Measurements from ENCODE around the gene DECR2. TPM values are rescaled to one million over a fixed set of nuclear protein-coding genes. Genes with fewer than 3 reads are reported as not detected.

Gene DECR2, protein sequence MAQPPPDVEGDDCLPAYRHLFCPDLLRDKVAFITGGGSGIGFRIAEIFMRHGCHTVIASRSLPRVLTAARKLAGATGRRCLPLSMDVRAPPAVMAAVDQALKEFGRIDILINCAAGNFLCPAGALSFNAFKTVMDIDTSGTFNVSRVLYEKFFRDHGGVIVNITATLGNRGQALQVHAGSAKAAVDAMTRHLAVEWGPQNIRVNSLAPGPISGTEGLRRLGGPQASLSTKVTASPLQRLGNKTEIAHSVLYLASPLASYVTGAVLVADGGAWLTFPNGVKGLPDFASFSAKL
- 15.1 and 27.0 TPM in 2 replicates for total RNA-seq

DNA sequence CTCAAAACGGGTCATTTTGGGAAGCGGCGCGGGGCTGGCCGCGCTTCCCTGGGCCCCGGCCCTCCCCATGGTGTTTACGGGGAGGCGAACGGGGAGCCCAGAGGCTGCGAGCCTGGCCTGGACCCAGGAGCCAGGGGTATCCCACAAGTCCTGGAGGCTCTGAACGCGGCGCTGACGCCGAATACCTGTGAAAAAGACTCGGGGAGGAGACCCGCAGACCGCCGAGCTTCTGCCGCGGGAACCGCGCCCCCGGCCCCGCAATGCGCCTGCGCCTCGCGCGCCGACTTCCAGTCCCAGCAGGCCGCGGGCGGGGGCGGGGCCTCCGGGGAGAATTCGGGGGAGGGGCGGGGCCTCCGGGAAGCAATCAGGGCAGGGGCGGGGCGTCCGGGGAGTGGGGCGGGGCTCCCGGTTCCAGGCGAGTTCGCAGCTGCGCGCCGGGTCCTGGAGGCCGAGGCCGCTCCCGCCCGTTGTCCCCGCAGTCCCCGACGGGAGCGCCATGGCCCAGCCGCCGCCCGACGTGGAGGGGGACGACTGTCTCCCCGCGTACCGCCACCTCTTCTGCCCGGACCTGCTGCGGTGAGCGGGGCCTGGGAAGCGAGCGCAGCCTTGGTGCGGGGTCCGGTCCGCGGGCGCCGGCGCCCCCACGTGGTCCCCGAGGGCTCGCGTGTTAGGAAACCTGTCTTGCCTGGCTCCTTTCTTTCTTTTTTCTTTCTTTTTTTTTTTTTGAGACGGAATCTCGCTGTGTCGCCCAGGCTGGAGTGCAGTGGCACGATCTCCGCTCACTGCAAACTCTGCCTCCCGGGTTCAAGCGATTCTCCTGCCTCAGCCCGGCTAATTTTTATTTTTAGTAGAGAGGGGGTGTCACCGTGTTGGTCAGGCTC lies at the start of gene DECR2:
DECR2 (plus strand) TSS at position 418 of the 881 bp plus-strand sequence; CDS start at position 497, 79 bp downstream.
- H3K27me3 ChIP-seq (ENCODE audit: control insufficient read depth, insufficient read depth, low read length) = no peaks in the 10 kb centered on the region
- peak within 1 kb of the TSS; percentile 68 for H3K4me3 ChIP-seq (ENCODE audit: low read depth, low read length)
- TF ChIP-seq, protein P1, sequence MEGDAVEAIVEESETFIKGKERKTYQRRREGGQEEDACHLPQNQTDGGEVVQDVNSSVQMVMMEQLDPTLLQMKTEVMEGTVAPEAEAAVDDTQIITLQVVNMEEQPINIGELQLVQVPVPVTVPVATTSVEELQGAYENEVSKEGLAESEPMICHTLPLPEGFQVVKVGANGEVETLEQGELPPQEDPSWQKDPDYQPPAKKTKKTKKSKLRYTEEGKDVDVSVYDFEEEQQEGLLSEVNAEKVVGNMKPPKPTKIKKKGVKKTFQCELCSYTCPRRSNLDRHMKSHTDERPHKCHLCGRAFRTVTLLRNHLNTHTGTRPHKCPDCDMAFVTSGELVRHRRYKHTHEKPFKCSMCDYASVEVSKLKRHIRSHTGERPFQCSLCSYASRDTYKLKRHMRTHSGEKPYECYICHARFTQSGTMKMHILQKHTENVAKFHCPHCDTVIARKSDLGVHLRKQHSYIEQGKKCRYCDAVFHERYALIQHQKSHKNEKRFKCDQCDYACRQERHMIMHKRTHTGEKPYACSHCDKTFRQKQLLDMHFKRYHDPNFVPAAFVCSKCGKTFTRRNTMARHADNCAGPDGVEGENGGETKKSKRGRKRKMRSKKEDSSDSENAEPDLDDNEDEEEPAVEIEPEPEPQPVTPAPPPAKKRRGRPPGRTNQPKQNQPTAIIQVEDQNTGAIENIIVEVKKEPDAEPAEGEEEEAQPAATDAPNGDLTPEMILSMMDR (IDR thresholded peaks at IDR 0.05; ENCODE audit: insufficient read depth, low read length, poor library complexity, severe bottlenecking) = peak; percentile 23
- no peak for DNase-seq (ENCODE audit: low read depth)
- no peaks in the 10 kb centered on the region for H3K36me3 ChIP-seq (ENCODE audit: control insufficient read depth, insufficient read depth, low read length)

- Histone ChIP-seq H3K36me3 (ENCODE audit: control insufficient read depth, insufficient read depth, low read length) (no peaks in the 10 kb centered on the region), H3K4me3 (ENCODE audit: low read depth, low read length) (peak within 1 kb of the TSS; percentile 66), H3K27me3 (ENCODE audit: control insufficient read depth, insufficient read depth, low read length) (no peaks in the 10 kb centered on the region)
- peak; percentile 76 for DNase-seq (ENCODE audit: low read depth)
- TF ChIP-seq, protein P1 (IDR thresholded peaks at IDR 0.05; ENCODE audit: insufficient read depth, low read length, poor library complexity, severe bottlenecking) = no peak
These were observed 48.9 kb upstream of the DECR2 start, which contains the start of gene AXIN1 for GRCh38 chr16:352547-353403. AXIN1 (minus strand) TSS chr16:352723; CDS start chr16:347025, 5,698 bp downstream.

DNA sequence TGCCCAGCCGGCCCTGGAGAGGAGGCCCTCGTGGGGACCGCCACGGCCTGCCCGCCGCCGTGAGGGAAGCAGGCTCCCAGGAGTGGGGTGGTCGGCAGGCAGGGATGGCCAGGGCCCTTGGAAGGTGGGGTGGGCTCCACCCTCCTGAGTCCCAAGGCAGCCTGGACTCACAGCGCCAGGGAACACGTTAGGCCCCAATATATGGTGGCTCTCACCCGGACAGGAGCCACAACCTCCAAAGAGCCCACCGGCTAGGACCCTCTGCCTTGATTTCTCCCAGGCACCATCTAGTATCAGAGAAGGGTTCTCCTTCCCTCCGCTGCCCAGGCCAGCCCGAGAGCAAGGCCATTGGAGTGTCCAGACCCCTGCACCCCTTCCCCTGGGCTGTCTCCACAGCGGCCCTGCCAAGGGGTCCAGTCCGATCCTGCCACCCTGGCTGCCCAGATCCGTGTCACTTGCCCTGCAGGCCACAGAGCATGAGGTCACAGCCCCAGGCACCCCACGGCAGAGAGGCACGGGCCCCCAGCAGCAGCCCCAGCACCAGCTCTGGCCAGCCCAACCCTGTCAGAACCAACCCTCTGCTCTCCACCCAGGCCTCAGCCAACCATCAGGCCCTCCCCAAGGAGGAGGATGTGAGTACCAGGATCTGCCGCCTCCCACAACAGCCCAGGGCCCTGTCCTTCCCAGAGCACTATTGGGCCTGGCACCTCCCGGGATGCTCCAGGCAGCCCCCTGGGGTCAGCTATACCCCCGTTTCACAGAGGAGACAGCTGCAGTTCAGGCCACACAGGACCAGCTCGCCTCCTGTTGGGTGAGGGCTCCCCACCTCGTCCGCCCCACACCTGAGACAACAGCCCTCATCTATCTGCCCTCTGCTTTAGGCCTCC lies 48.0 kb upstream of the DECR2 start:
- peak overlapping the region; percentile 37 for H3K4me3 ChIP-seq (ENCODE audit: low read depth, low read length)
- no peak for DNase-seq (ENCODE audit: low read depth)
- H3K36me3 ChIP-seq (ENCODE audit: control insufficient read depth, insufficient read depth, low read length) = no peaks in the 10 kb centered on the region
- no peaks in the 10 kb centered on the region for H3K27me3 ChIP-seq (ENCODE audit: control insufficient read depth, insufficient read depth, low read length)
- TF ChIP-seq, protein P1 (IDR thresholded peaks at IDR 0.05; ENCODE audit: insufficient read depth, low read length, poor library complexity, severe bottlenecking) = no peak

DNA sequence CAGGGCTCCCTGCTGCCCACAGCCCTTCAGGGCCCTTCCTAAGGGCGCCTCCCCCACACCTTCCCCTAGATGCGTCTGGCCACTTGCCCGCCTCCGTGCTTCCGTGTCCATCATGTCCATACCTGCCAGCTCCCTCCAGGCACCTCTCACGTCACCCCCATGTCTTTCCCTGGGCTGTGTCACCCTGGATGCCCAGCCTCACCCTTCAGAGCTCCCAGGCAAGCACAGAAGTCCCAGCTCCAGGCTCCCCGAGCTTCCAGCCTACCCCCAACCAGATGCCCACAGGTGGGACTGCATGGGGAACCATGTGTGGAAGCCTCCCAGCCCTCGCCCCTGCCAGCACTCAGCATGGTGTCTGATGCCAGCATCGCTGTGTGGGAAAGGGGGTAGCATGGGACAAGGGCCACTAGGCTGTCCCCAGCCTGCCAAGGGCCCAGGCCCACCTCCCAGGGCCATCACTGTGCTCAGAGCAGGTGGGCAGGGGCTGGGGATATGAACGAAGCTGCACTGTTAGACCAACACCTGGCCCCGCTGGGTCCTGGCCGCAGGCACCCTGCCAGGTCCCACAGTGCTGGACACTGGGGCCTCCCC lies 47.3 kb upstream of the DECR2 start:
- no peak for DNase-seq (ENCODE audit: low read depth)
- H3K27me3 ChIP-seq (ENCODE audit: control insufficient read depth, insufficient read depth, low read length) = no peaks in the 10 kb centered on the region
- H3K36me3 ChIP-seq (ENCODE audit: control insufficient read depth, insufficient read depth, low read length) = no peaks in the 10 kb centered on the region
- TF ChIP-seq, protein P1 (IDR thresholded peaks at IDR 0.05; ENCODE audit: insufficient read depth, low read length, poor library complexity, severe bottlenecking) = no peak
- H3K4me3 ChIP-seq (ENCODE audit: low read depth, low read length) = no peak overlapping the region

Measured in kidney epithelial cell (primary cell).